GM19372 (cell line): ENCODE data around the gene TRPM3.

Experiments
- ATAC-seq: cut with Tn5 transposase; IDR thresholded peaks from one replicate; pipeline ENCODE4 v1.9.1; 2021; ENCODE audit warnings: mild to moderate bottlenecking, low read depth, moderate library complexity; ENCODE audit not compliant: unreplicated experiment

Gene TRPM3

DNA sequence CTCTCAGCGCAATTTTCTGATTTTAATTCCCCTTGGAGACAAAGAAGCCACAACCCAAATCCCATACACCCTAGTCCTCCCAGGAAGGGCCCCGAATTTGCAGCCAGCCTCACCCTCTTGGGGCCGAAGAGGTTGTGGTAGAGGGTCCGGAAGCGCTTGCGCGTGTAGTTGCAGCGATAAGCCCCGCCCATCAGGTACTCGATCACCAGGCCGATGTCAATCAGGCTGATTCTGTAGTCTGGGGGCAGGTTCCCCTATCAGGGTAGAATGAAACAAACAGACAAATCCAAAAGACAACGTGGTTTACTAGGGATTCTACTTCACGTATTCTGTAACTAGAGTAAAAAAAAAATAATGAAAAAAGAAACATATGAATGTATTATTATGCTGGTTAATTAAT is 496.3 kb downstream of the TRPM3 start:
- ATAC-seq, result no peak

- no peak for ATAC-seq
These were observed 502.6 kb downstream of the TRPM3 start for GRCh38 chr9:70618784-70619183.

DNA sequence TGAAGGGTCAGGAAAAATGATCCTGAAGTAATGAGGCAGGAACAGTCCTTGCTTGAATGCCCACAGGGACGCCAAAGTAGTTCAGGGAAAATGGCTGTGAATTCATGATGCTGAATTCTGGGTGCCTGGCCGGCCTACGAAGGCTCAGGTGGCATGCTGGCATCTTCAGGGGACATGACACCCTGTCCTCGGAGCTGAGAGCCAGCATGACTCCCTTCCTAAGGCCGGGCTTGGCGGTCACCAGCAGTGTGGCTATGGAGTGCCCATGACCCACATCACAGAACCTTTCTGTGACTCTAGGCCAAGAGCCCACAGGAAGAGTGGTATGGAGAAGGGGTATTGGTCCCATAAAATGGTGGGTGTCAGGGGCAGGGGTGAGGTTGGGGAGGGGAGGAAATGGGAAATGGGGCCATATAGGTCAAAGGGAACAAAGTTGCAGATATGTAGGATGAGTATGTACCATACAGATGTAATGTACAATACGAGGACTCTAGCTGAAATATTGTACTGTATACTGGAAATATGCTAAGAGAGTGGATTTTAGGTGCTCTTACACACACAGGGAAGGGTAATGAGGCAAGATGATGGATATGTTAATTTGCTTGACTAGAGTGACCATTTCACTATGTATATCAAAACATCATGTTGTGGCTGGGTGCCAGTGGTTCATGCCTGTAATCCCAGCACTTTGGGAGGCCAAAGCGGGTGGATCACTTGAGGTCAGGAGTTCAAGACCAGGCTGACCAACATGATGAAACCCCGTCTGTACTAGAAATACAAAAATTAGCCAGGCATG is 504.2 kb downstream of the TRPM3 start:
- ATAC-seq, result no peak

DNA sequence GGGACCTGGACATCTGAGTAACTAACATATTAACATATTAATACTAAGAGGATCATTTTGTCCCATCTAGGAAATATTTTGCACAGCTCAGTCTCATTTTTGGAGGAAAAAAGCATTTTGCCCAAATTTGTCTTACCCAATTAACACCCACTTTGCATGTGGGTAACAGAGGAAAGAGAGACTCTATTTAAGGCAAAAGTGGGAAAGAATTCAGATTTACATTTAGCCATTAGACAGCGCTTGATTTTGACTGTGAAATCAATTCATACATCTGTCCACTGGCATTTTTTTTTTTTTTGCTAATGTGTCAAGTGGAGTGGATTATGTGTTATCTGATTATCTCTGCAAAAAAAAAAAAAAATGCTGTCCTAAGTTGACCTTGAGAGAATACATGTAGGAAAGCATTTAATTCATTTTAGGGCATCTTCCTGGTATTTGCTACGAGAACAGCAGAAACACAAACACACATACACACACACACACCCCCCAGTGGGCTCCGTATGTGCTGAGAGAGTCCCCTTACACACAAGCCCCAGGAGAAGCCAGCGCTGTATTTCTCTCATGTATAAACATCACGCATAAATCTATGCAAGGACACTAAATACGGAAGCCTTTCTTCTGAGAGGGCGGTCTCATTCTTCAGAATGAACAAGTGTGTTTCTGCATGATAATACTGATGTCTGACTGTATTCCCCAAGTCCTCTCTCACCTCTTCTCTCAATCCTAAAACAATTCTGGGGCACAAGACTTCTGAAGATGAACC is 505.0 kb downstream of the TRPM3 start:
- ATAC-seq, result no peak

DNA sequence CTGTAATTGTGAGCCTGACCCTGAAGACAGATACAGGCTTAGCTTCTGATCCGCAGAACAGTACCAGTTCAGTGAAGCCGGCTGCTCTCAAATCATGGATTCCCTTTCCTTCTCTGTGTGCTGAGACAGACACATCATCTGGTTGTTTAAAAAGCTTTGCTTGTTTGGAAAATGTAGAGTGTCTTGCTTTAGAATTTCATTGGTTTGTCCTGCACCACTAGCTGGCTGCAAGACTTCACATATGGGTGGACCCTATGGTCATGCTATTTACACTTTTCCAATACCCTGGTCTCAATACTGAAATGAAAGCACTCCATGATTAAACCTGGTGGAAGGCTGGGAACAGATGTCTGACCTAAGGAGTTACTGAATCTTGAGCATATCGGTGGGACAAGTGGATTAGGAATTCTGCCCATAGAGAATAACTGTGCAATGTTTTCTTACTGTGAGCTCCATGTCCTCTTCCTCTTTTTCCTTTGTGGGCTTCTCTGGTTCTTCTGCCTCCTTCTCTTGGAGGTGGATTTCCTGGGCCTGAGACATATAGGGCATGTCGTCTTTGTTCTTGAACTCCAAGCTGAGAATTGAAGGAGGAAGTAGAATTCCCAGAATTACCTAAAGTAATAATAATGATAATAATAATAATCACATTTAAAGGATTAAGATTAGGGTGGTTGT is 505.8 kb downstream of the TRPM3 start:
- ATAC-seq, result no peak

DNA sequence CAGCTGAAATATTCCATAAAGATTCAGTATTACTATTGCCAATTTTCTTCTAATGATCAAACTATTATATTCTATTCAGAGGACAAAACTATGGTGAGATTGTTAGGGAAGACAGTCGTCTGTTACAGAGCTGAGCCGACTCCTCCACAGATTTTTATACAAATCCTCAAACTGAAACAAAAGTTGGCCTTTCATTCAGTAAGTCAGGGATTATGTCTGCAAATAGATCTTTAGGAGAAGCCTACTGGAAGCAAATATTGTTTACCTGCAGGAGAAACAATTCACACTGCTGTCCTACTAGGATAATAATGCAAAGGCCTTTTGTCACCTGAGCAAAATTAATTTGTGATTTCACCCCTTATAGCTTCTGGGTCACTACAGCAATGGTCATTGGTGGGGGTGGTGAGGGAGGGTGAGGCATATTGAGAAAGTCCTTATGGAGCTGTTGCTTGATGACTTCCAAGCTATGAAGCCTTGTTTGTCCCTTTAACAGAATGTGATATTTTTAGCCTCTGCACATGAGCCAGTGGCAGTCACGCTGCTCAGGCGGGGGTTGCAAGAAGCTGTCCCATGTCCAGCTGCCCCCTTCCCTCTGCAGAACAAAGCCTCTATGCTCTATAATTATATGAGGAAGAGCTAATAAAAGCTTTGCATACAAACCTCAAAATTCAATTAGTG is 506.5 kb downstream of the TRPM3 start:
- no peak for ATAC-seq

DNA sequence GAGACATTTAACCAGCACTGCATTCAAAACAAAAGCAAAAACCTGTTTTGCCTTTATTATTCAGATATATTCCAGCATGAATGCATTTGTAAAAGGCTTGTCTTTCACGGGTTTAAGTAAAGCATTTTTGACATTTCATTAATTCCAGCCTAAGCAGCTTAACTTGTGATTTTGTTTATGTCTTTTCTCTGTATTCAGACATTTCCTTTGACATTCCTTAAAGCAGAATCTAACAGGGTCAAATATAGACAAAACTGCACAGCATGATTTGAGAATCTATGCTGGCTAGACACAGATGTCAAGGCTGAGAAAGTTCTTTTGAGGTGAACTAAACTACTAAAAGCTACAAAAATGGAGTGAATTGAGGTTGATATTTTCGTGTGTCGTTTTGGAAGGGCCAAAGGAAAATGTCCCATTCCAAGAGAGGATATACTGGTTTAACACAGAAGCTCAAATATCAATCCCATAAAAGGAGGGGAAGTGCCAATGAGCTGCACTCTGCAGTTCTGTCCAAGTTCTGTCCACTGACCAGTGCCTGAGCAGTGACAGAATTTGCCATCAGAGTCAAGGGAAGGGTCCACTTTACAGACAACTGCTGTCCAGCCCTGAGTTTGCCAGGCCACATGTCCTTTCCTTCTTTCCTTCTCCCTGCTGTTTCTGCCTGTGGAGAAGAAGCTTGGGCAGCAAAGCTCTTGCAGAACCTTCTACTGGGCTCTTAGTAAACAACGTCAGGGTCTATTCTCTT is 508.2 kb downstream of the TRPM3 start:
- no peak for ATAC-seq

- ATAC-seq, result no peak
These were observed 511.2 kb downstream of the TRPM3 start for GRCh38 chr9:70610287-70610644.

DNA sequence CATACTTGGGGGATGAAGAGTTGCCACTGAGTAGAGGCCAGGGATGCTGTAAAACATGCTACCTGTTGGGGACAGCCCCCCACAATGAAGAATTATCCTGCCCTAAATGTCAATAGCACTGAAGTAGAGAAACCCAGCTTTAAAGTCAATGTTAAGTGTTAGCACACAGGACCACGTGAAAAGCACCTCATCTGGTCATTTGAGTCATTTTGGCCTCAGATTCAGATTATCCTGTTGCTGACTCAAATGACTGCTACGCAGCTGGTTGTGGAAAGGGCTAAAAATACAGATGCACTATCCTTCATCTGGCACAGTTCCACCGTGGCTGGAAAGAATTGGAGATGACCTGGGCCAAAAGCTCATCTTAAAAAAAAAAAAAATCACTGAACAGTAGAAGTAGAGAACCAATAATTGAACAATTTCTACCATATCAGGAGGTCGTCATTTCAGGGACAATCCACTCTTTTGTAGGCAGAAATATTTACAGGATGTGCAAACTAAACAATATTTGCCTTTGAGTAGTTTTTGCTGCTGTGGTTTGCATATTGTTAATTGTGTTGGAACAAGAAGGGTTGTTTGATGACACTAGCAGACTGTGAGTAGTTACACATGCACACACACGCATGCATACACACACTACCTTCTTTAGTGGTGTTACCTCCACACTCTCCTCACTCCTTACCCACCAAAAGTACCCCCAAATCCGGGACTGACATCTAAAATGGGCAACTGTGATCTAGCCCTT is 511.7 kb downstream of the TRPM3 start:
- ATAC-seq, result no peak

DNA sequence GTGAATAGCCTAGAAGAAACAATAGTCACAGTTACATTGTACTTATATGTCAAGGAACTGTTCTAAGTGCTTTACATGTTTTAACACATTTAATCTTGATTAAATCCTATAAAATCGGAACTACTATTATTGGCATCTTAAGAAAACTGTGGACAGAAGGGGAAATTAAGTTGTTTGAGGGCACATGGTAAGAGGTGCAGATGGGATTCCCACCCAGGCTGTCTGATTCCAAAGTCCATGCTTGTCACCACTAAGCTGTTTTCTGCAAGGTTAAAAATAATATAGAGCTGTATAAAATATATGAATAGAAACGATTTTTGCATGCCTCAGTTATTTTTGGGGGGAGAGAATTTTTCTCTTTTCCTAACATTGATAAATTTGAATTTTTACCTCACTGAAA is 512.4 kb downstream of the TRPM3 start:
- no peak for ATAC-seq

DNA sequence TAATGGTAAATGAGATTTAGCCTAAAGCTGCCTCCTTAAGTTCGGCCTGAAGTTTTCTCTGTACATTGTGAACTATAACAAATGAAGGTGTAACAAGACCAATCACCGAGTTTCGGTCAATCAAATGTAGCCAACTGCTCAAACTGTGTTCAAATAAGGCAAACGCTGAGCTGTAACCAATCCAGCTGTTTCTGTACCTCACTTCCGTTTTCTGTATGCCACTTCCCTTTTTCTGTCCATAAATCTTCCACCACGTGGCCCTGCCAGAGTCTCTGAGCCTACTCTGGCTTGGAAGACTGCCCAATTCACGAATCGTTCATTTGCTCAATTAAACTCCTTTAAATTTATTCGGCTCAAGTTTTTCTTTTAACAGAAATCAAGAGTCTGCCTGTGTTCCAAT is 513.5 kb downstream of the TRPM3 start:
- ATAC-seq, result no peak

GRCh38 chr9:70607329-70607728 is 514.1 kb downstream of the TRPM3 start:
- no peak for ATAC-seq

DNA sequence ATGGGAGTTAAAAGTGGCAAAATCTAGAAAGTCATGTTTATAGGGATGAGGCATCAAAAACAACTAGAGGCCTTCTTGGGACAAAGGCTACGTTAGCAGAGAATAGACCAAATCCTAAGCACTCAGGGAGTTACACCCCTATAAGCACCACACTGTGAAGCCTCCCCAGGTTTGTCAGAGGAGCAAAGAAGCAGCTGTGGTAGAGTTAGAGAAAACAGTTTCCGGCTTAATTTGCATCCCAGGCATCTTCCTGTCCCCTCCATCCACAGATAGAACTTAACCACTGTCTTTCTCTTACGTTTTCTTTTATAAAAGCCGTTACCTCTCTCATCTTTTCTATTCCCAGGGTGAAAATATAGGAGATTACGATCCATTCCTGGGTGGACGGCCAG is 518.4 kb downstream of the TRPM3 start:
- no peak for ATAC-seq

DNA sequence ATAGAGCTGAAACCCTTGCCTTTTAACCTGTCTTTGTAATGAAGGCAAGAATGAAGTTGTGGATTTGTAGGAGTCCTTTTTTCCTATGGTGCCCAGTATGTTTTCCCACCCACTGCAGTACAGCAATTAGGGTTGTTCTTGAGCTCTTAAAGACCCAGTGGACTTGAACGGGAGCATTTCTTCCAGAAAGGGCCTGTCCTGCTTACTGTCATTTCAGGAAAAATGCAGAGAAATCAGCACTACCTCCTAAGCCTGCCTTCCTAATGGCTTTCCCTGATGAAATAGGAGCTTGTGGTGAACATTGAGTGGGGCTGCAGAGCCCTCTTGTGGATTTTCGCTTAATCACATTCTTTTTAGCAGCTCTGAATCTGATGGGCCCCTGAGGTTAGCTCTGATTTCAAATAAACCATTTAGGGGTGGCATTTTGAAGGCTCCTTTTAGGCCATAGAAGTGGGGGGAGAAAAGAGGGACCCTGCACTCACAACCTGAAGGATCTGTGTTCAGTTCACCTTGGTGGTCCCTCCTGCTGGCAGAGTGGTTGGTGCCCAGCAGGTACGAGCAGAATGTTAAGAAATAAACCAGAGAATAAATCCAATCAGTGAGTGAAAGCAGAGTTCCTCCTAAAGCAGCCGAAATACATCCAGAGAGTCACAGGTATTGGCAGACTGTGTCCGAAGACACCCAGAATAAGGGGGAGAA is 519.0 kb downstream of the TRPM3 start:
- ATAC-seq, result peak; percentile 78

DNA sequence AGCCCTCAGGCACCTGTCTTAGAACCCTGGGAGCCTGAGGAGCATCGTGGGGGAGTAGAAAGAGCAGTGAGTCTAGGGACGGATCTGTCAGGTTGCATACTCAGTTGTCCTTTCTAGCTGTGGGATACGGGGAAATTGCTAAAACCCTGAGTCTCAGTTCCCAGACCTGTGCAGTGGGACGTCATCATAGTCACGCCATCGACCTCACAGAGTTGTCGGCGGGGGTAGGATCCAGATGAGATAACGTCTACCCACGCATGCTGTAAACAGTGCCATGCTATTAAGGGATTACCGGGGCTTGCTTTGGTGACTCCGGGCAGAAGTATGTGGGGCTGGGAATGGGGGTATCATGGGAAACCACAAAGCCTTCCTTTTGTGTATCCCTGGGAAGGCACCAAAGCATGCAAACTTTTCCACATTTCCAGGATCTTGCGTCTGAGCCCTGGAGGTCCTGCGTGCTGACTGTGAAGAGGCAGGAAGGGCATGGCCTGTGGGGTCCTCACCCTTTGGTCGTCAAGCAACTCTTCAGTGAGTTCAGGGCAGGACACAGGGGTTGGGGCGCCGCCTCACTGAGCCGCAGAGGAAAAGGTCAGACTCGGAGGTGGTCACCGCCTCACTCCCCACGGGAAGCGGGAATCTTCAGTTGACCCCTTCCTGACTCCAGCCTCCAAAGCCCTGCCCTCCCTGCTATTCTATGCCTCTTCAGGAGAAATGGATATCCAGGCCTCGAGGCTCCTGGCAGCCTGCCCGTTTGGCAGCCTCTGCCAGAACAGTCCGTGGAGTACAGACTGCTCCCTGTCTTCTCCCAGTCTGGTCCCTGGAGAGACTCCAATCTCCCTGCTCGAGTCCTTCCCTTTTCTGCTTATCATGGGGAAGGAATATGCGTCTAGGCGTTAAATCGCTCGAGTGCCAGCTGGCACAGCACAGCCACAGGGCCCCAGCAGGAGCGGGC is 520.1 kb downstream of the TRPM3 start:
- ATAC-seq, result no peak

DNA sequence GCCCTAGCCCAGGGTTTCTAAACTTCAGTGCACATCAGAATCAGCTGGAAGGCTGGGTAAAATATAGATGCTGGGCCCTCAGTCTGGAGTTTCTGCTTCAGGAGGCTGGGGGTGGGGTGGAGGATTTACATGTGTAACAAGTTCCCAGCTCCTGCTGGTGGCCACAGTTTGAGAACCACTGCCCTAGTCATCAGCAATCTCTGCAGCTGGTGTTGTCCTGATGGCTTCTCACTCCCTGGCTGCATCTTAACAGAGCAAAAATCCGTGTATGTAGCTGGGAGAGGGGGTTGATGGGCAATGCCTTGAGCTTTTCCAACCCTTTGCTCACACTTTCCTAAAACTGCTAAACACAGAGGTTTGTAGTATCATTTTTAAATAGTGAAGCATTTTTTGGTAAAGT is 520.9 kb downstream of the TRPM3 start:
- ATAC-seq, result no peak

DNA sequence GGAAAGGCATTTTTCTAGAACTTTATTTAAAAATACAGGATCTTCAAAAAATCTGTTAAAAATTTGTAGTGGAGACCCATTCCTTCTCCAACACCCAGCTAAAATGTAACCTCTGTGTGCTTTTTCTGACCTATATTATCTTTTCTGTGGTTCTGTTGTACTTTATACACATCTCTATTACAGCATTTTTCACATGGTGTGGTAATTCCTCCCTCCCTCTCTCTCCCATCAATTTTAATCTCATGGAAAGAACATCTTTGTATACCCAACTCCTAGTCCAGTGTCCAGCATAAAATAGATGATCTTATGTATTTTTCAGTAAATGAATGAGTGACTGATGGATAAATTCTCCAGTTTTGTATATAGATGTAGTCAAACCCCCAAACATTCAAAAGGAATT is 523.5 kb downstream of the TRPM3 start:
- ATAC-seq, result no peak

DNA sequence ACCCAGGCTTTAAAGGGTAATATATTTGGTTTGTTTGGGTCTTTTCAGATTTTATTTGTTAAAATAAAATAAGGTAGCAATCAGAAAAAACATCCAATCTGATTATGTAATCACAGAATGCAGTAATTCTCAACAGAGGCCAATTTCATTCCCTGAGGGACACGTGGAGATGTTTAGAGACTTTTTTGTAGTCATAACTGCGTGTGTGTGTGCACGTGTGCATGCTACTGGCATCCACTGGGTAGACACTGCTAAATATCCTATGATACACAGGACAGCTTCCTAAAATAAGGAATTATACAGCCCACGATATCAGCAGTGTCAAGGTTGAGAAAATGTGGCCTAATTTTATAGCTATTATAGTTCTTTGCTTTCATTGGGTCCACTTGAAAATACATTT is 526.2 kb downstream of the TRPM3 start:
- no peak for ATAC-seq
